GM12874 (cell line): ENCODE measurements around the gene VWC2L.

Experiments used
- TF ChIP-seq, protein P1 (sequence below): IDR thresholded peaks from 2 replicates; pipeline ENCODE4 v1.5.1; 2011; ENCODE audit warnings: low read depth, mild to moderate bottlenecking, control low read depth, low read length, moderate library complexity; ENCODE audit not compliant: insufficient read depth

VWC2L gene

DNA sequence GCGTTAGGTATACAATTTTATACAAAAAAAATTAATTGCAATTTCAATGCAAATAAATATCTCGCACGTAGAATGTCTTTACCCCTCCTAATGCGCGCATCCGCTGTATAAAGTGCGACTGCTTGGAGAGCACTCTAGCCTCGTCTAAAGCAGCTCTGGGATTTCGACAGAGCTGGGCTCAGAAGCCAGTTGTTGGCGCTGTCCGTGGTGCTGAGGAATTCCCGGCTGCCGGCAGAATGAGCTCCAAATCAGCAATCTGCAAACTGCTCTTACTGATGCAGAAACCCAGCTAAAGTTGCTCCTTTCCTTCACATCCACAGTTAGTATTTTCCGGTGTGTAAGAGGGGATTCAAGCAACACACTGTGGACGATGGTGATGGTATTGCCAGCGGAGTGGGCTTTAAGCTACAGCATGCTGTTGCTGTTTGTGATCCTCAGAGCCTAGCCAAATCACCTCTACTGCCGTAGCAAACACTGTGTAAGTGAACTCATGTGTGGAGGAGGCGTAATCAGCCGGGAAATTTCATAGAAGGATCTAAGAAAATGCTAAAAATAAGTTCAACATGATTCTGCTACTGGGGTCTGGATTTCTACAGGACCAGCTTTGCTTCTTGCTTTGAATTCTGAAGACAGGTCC is at the start of gene VWC2L:
TSS of gene VWC2L (plus strand) at position 137 of the 637 bp plus-strand sequence. CDS start 3,140 bp downstream, outside the sequence.
- TF ChIP-seq, protein P1, sequence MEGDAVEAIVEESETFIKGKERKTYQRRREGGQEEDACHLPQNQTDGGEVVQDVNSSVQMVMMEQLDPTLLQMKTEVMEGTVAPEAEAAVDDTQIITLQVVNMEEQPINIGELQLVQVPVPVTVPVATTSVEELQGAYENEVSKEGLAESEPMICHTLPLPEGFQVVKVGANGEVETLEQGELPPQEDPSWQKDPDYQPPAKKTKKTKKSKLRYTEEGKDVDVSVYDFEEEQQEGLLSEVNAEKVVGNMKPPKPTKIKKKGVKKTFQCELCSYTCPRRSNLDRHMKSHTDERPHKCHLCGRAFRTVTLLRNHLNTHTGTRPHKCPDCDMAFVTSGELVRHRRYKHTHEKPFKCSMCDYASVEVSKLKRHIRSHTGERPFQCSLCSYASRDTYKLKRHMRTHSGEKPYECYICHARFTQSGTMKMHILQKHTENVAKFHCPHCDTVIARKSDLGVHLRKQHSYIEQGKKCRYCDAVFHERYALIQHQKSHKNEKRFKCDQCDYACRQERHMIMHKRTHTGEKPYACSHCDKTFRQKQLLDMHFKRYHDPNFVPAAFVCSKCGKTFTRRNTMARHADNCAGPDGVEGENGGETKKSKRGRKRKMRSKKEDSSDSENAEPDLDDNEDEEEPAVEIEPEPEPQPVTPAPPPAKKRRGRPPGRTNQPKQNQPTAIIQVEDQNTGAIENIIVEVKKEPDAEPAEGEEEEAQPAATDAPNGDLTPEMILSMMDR = no peak

GRCh38 chr2:214361116-214361515 is 49.7 kb upstream of the VWC2L start:
- TF ChIP-seq, protein P1 = no peak

GRCh38 chr2:214365549-214365948 is 45.3 kb upstream of the VWC2L start:
- TF ChIP-seq, protein P1 = no peak

GRCh38 chr2:214367171-214367570 is 43.7 kb upstream of the VWC2L start:
- TF ChIP-seq, protein P1 = no peak

- TF ChIP-seq, protein P1 = no peak
These were observed 34.1 kb upstream of the VWC2L start for GRCh38 chr2:214376618-214377285.

GRCh38 chr2:214377286-214377624 is 33.6 kb upstream of the VWC2L start:
- TF ChIP-seq, protein P1 = no peak

GRCh38 chr2:214378455-214379103 is 32.3 kb upstream of the VWC2L start:
- TF ChIP-seq, protein P1 = no peak
